Epithelial cell of prostate (primary cell): Measurements from ENCODE around the gene GAS6.

Experiments used
- DNase-seq: peaks from one replicate; pipeline ENCODE4 v3.0.0-alpha.2; 2011; ENCODE audit warnings: low read depth, low spot score
- H3K27ac ChIP-seq: fragments of 450-650 bp; 2 replicates; pipeline ENCODE4 v1.5.1; 2017; ENCODE audit warnings: mild to moderate bottlenecking

GAS6 gene

DNA sequence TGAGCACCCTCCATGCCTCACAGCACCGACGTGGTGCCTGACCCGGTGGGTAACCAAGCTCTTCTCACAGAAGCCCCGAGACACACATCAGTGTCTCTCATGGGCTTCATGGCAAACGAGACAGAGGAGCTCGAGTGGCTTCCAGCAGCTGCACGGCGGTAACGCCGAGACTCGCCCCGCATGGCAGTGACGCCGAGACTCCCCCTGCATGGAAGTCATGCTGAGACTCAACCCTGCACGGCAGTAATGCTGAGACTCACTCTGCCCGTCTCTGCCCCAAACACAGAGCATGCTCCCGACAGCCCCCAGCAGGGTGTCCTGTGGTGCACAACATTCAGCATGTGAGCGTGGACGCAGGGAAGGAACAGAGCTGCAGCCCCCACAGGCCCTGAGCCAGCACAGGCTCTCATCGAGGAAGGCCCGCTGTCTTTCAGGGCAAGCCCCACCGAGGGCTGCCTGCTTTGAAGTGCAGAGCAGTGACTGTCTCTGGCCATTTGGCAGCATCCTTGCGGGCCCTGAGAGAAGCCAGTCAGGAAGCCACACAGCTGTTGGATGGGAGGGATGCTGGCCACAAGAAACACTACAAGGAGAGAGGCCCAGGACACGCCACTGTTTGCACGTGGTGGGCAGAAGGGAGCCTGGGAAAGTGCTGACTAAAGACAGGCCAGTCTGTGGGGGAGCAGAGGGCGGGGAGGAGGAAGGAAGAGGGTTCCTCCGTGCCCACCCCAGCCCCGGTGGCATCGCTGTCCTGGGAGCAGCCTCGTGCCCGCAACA, 9.5 kb downstream of the GAS6 start:
- no peak for DNase-seq
- no peak overlapping the region for H3K27ac ChIP-seq

DNA sequence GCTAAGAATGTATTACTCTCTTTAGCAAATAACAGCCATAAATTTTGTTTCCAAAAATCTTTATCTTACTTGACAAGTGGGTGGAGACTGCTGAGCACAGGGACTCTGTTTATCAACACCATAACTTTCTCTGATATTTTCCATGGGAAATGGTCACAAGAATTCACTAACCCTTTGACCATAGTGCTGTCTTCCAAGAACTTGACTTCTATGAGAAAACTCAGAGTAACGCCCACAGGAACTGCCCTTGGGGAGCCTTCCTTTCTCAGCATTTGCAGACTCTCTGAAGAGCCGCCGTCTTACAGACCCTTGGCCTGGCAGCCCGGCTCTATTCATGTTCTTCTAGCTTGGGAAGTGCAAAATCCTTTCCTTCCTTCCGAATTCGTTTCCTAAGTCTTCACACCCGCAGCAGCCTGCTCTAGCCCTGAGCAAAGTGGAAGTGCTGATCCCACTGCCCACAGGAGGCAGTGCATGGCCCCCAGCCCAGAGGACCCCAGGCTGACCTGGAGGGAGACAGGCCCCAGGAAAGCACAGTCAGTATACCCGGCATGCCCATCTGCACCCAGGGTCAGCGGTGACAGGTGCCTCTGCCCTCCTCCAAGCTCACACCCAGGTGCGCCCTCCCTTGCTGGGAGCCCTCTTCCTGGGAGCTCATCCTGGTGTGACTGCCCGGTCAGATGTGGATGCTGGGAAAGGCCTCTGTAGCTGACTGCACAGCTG, 10.2 kb downstream of the GAS6 start:
- H3K27ac ChIP-seq, result no peak overlapping the region
- DNase-seq, result no peak

DNA sequence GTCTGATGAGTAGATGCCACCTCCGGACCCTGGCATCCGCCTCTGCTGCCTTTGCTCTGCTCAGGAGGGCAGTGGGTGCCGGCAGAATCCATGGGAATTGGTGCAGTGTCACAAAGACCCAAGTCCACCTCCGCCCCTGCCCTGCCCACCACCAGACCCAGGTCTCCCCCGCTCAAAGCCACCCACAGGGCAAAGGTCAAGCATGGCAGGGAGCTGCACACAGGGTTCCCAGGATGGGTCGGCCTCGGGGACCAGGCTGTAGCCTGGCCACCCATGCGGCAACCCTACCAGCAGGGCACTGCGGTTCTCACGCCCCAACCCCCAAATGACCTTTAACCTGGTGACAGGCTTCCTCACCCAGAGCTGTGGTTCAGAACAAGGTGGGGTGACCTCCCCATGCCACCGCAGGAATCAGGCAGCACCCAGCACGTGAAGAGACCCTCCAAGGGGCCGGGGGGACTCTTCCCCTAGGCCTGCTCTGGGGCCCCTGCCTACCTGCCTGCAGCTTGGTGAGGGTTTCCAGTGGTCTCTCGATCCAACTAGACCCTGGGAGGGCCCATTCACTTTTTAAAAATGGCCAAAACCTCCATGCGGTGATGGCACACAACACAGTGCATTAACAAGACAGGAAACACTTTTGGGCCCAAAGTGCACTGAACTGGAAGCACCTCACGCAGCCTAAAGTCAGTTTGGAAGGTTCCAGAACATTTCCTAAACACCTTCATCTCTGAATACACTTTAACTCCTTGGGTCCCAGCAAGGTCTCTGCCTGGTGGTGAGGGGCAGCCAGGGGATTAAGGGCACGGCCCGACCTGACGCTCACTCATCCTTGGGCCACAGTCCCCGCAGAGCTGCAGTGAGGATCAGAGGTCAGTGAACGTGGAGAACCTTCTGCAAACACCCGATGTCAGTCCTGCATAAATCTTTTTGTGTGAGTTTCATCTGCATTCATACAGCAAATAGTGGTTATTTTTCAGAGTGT, 11.0 kb downstream of the GAS6 start:
- DNase-seq, result no peak

DNA sequence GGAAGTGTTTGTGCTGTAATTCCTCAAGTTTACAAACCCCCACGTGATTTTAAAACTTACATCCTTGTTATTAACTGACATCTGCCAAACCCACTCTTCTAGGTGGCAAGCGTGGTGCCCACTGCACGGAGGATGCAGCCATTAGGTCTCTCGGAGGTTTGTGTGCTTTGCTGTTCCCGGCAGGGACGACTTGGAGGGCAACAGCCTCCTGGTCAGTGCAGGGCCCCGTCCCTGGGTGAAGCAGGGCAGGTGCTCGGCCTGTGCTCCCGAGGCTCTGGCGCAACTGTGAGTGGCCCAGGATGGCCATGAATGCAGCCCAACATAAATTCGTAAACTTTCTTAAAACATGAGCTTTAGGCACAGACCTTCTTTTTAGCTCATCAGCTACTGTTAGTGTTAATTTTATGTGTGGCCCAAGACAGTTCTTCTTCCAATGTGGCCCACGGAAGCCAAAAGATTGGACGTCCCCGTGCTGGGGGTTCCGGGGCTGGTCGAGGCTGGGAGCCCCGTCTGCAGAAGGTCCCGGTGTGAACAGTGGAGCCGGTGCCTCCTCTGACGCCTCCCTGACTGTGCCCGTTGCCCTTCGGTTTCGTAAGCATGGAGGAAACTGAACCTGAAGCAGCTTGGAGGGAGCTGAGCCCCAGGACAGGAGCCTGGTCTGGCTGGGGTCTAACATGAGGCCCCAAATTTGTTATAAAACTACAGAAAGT, 11.9 kb downstream of the GAS6 start:
- no peak for DNase-seq
- H3K27ac ChIP-seq, result no peak overlapping the region

More for the DNA sequence above, 11.0 kb downstream of the GAS6 start:
- no peak overlapping the region for H3K27ac ChIP-seq

DNA sequence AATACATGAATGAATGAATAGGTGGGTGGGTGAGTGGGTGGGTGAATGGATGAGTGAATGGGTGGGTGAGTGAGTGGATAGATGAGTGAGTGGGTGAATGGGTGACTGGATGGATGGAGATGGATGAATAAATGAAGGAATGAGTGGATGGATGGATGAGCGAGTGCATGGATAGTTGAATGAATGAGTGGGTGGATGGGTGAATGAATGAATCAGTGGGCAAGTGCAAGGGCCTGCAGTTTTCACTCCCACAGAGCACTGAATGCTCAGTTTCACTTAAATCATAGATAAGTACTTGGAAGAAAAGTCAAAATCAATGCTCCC, 12.4 kb downstream of the GAS6 start:
- no peak for DNase-seq
- no peak overlapping the region for H3K27ac ChIP-seq

DNA sequence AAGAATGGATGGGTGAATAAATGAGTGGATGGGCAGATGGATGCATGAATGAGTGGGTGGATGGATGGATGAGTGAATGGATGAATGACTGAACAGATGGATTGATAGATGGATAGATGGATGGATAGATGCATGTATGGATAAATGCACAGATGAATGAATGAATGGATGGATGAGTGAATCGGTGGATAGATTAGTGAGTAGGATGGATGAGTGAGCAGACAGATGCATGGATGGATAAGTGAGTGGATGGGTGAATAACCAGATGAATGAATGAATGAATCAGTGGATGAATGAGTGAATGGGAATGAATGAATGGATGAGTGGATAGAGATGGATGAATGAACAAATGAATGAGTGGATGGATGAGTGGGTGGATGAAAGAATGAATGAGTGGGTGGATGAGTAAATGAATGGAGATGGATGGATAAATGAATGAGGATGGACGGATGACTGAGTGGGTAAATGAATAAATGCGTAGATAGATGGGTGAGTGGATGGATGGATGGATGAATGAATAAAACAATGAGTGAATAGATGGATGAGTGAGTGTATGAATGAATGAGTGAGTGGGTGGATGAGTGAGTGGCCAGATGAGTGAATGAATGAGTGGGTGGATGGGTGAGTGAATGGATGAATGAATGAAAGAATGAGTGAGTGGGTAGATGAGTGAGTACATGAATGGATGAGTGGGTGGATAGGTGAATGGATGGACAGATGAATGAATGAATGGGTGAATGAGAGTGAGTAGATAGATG, 13.0 kb downstream of the GAS6 start:
- no peak for DNase-seq

DNA sequence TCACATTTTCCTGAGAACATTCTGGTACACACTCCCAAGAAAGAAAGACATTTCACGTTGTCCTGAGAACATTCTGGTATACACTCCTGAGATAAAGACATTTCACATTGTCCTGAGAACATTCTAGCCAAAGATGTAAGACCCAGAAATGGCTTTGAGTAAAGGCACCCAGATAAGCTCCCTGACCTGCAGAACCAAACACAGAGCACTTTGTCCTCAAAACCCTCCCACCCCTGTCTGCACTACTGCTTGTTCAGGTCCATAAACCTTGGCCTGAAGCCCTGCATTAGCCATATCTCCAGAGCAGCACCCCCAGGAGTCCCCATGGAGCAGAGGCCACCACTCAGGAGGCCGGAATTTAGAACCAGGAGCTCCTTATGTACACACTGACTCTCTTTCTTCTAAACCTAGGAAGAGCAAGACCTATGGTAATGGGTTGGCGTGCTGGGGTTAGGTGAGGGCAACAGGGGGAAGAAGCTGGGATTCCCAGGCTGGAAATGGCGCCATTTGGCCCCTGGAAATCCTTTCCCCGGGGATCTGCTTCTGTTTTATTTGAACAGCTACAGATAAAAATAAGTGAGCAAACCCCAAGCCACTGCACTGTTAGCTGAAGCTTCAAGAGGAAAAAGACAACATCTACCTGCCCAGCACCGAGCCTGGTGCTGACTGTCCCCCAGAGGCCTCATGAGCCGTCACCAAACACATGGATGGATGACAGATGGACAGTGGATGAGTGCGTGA, 13.7 kb downstream of the GAS6 start:
- peak overlapping the region; percentile 80 for H3K27ac ChIP-seq
- no peak for DNase-seq

More for the DNA sequence above, 13.0 kb downstream of the GAS6 start:
- H3K27ac ChIP-seq, result no peak overlapping the region

DNA sequence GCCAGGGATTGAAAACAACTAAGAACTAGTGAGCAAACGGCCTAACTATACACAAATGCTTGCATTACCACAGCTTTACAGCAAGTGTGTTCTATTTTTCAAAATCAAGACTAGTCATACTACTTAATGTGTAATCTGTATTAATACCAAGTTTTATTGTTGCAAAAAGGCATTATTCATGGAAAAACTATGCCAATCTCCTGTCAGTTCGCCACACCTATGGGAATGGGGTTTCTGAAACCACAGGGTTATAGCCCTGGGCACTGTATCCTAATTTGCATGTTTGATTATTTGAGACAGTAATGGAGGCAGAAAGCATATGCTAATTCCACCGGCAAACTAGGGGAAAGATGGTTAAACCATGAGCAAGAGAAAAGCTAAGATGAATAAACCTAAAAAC, 14.3 kb downstream of the GAS6 start:
- DNase-seq, result peak; percentile 27
- H3K27ac ChIP-seq, result peak overlapping the region; percentile 80

DNA sequence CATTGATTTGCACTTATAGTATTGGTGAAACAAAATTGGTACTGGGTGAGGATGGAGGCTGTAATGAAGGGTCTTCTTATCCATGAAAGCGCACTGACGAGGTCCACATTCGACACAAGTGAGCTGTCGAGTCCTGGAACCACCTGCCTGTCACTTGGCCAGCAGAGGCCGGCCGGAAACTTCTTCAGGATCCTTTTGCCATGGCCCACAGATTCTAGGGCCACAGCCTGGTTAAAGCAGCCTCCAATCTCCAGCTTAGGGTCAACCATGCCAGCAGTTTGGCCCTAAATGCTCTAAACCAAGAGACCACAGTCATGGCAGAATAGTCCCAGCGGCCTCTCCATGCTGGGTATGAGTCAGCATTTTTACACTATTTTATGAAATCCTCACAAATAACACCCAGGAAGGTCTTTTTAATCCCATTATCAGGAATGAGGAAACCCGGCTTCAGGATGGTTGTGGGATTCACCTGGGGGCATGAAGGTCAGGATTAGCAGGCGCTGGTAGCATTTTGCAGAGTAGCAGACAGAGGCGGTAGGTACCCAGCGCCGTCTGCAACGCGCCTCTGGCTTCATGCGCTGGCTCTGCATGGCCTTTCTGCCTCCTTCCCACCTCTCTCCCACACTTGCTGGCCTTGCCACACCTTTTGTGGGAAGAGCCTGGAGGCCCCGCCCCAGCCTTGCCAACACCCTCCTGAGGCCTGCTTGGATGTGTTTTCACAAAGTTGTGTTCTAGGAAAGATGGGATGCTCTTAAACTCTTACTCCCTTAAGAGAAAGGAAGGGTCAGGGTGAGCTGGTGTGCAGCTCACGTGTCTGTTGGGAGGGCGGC, 15.2 kb downstream of the GAS6 start:
- no peak for DNase-seq
- H3K27ac ChIP-seq, result peak overlapping the region; percentile 80

DNA sequence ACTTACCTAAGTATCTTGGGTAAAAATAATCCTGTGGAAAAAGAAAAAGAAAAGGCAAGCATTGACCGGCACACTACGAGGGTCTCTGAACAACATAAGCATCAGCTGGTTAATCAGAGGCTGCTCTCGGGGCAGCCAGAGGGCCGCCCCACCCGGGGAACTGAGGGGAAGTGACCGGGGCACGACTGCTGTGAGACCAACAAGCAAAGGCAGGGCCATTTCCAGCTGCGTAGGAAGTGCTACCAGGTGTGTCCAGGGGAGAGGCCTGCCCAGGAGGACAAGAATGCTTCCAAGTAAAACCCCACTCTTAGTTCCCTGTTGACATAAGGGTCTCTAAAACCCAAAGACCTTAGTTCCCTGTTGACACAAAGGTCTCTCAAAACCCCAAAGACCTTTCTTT, 15.9 kb downstream of the GAS6 start:
- peak overlapping the region; percentile 80 for H3K27ac ChIP-seq
- no peak for DNase-seq

DNA sequence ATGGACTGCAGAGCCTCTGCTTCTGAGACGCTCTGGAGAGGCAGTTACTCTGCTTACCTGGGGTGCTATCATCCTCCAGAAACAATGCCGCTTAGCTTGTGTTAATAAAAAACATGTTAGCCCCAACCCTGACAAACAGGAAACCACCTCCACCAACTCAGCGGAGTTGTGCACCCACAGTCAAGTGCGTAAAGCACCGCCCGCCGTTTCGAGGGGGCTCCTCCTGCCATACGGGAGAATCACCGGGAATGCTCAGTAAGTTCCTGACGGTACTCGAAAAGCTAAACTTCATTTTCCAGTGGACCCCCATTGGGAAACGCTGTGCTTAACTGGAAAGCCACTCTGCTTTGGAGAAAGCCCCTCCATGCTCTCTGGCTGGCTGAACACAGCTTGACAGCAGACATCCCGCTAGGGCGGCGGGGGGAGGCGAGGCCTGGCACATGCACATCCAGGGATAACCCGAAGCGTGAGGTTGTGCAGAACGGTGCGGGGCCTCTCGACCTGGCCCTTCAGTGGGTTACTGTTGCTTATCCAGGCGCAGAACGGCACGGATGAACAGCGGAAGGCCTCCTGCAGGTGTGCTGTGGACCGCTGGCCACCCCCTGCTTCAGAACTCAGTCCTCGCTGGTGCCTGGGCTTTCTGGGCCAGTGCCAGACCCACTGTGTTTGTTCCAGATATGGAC, 17.1 kb downstream of the GAS6 start:
- DNase-seq, result no peak
- H3K27ac ChIP-seq, result no peak overlapping the region

DNA sequence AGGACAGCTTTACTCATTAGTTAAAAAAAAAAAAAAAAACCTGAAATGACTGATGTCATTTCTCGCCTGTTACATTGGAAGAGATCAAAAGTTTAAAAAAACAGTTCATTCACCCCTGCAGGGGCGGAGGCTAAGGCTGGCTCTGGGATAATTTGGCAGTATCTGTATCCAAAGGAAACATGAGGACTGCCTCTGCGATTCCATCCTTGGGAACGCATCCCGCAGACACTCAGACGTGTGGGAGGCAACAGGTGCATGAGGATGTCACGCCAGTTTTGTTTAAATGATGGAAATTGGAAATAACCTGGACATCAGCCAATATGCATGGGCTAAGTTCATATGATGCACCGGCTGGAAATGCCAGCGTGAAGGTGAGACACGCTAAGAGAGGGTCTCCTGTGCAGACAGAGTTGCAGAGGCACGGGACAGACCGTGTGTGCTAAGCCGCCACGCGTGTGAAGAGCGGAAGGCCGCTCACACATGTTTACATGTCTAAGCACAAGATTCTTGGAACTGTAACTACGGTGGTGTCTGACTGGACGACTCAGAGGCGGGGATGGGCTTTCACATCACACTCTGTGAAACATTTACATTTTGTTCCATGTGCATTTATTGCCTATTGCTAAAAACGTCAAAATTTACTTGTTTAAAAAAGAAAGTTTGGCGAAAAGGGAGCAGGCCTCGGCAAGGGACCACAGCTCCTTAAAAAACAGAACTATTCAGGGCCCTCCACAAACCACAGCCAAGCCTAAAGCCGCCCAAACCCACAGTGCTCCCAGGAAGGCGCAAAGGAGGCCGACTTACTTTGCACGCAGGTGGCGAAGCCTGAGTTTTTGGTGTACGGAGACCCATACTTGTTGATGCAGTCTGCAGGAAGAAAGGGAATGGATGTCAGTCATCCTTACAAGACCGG, 17.9 kb downstream of the GAS6 start:
- no peak for DNase-seq

DNA sequence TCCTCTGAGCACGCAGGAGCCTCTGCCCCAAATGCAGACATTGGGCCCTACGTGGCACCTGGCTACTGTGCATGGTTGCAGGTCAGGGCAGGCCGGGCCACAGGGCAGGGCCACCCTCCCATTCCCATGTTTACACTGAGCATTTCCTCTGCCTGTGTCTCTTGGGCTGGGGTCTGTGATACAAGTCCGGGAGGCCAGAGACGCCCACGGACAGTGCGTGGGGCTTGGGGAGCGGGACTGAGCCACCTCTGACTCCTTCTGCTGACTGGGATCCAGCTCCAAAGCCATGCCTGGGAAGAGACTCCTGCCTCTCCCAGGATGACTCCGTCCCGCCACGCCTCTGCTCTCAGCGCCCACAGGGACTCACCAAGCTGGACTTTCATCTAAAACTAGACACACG, 18.8 kb downstream of the GAS6 start:
- DNase-seq, result no peak
- no peak overlapping the region for H3K27ac ChIP-seq

More for the DNA sequence above, 17.9 kb downstream of the GAS6 start:
- no peak overlapping the region for H3K27ac ChIP-seq

DNA sequence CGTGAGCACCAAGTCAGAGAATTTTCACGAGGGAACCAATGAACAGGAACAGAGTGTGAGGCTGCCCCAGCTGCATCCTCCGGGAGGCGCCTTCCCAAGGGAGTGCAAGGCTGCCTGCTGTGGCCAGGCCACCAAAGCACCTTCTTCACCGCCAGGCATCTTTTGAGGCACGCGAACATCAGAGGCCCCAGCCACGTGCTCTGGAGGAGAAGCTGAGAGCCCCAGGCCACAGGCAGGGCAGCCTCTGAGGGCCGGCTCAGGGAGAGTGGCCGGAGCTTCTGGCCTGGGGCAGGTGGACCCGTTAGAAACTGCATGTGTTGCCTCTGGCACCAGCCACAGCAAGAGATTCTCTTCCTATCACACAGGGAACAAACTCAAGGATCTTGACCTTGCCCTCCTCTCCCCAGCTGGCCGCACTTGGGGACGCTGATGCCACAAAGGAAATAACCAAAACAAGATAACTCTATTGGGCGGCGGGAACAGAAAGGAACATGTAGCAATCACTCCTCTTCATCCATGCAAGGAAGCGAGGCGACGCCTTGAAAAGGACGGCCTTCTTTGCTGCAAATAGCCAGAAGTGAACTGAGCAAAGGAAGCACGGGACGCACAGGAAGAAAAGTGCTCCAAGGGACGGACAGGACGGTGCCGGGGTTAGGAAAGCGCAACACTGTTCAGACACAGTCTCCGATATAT, 19.9 kb downstream of the GAS6 start:
- H3K27ac ChIP-seq, result no peak overlapping the region
- DNase-seq, result no peak

DNA sequence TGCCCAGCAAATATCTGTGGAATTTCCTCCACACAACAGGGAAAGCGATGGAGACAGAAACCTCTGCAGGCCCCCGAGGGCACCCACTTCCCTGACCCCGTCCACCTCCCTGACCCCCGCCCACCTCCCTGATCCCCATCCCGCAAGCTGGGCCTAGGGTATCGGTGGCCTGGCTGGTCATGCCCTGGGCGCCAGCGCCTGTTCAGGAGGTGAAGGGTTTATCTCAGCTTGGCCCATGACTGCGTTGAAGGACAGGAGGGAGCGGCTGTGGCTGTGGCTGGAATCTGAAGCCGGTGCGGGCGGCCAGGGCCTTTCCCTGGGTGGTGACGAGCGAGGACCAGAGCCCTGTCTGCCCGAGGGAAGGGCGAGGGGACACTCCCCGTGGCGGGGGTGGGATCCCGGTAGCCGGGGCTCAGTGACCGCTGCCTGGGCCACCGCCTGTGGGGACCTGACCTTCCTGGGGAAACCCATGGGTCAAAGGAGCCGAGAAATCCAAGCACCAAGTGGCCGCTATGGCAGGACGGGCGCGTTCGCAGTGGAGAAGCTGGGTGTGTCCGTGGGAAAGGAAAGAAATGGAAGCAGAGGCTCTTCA, 20.7 kb downstream of the GAS6 start:
- no peak overlapping the region for H3K27ac ChIP-seq
- no peak for DNase-seq
